Suprapubic skin (tissue), 3 donors: Measurements from ENCODE around the gene CLDN14.

ENCODE experiments used
- EP300 ChIP-seq: sonication (generic); formaldehyde crosslinking; IDR thresholded peaks from one replicate; pipeline ENCODE4 v1.6.1; 2017; ENCODE audit warnings: antibody characterized with exemption
- POLR2A ChIP-seq, 2 donors: fragments of 450-650 bp; IDR thresholded peaks; one replicate each; pipeline ENCODE4 v1.6.1; 2017; ENCODE audit warnings: antibody characterized with exemption in 2 of 2, mild to moderate bottlenecking in 2 of 2, moderate library complexity in 2 of 2
- TF ChIP-seq, protein P1 (sequence below), 2 donors: fragments of 200-600 bp in 1 of 2; fragments of 450-650 bp in 1 of 2; sonication (generic) in 1 of 2; IDR thresholded peaks; one replicate each; pipeline ENCODE4 v1.5.1; 2016 to 2019; ENCODE audit warnings: antibody characterized with exemption in 2 of 2, mild to moderate bottlenecking in 1 of 2, moderate library complexity in 1 of 2

DNA sequence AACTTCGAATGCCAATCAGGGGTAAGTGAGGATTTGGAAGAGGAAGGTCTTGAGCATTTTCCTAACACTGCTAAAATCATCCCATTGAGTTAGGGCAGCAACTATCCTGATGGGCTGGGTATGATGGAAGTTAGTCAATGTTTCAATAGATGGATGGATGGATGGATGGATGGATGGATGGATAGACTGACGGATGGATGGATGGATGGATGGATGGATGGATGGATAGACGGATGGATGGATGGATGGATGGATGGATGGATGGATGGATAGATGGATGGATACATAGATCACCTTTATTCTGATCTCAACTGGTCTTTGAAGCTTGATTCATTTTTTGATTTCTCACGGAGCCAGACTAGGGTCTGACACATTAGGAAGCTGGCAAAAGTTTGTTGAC lies 2.3 kb upstream of the CLDN14 start:
- TF ChIP-seq, protein P1, sequence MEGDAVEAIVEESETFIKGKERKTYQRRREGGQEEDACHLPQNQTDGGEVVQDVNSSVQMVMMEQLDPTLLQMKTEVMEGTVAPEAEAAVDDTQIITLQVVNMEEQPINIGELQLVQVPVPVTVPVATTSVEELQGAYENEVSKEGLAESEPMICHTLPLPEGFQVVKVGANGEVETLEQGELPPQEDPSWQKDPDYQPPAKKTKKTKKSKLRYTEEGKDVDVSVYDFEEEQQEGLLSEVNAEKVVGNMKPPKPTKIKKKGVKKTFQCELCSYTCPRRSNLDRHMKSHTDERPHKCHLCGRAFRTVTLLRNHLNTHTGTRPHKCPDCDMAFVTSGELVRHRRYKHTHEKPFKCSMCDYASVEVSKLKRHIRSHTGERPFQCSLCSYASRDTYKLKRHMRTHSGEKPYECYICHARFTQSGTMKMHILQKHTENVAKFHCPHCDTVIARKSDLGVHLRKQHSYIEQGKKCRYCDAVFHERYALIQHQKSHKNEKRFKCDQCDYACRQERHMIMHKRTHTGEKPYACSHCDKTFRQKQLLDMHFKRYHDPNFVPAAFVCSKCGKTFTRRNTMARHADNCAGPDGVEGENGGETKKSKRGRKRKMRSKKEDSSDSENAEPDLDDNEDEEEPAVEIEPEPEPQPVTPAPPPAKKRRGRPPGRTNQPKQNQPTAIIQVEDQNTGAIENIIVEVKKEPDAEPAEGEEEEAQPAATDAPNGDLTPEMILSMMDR (IDR thresholded peaks at IDR 0.05) = no peak
- TF ChIP-seq POLR2A (IDR thresholded peaks at IDR 0.05) = no peak
- no peak for TF ChIP-seq EP300
